ENCODE data around the gene HOMER2. TPM values are rescaled to one million over a fixed set of nuclear protein-coding genes. Genes with fewer than 3 reads are reported as not detected.

Gene HOMER2
- total RNA-seq, 1 experiment from 2014 or later, result 49.4 TPM

DNA sequence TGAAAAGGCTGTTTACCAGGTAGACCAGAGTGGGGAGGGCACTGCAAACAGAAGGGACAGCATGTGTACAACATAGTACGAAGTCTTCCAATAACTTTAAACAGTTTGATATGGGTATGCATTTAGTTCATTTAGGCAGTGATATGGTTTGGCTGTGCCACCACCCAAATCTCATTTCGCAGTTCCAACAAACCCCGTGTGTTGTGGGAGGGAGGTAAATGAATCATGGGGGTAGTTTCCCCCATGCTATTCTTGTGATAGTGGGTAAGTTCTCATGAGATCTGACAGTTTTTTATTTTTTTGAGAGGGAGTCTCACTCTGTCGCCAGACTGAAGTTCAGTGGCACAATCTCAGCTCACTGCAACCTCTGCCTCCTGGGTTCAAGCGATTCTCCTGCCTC is 25.9 kb upstream of the HOMER2 start:
- no TSS peak for BruUV-seq (replicated peaks)
- TF ChIP-seq, protein P1, sequence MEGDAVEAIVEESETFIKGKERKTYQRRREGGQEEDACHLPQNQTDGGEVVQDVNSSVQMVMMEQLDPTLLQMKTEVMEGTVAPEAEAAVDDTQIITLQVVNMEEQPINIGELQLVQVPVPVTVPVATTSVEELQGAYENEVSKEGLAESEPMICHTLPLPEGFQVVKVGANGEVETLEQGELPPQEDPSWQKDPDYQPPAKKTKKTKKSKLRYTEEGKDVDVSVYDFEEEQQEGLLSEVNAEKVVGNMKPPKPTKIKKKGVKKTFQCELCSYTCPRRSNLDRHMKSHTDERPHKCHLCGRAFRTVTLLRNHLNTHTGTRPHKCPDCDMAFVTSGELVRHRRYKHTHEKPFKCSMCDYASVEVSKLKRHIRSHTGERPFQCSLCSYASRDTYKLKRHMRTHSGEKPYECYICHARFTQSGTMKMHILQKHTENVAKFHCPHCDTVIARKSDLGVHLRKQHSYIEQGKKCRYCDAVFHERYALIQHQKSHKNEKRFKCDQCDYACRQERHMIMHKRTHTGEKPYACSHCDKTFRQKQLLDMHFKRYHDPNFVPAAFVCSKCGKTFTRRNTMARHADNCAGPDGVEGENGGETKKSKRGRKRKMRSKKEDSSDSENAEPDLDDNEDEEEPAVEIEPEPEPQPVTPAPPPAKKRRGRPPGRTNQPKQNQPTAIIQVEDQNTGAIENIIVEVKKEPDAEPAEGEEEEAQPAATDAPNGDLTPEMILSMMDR (IDR thresholded peaks at IDR 0.05; ENCODE audit: unreplicated experiment), result no peak
- Mint-ChIP-seq H3K4me1 (ENCODE audit: low read depth, unreplicated experiment) (no peaks in the 10 kb centered on the region), H3K27me3 (ENCODE audit: unreplicated experiment) (no peaks in the 10 kb centered on the region), H3K36me3 (ENCODE audit: insufficient read depth, unreplicated experiment) (no peaks in the 10 kb centered on the region), H3K27ac (ENCODE audit: unreplicated experiment) (no peak overlapping the region), H3K4me3 (ENCODE audit: low read depth, unreplicated experiment) (no peak overlapping the region), H3K9me3 (ENCODE audit: low read depth, unreplicated experiment) (no peaks in the 10 kb centered on the region)
- no peak for DNase-seq
- CTCF ChIA-PET, result no interaction called here
- intact Hi-C loops (cut with micrococcal nuclease; ENCODE audit: unreplicated experiment), result no loop called here

GRCh38 chr15:82977076-82977475 is 24.6 kb upstream of the HOMER2 start:
- H3K27ac Mint-ChIP-seq (ENCODE audit: unreplicated experiment), result no peak overlapping the region
- H3K27me3 Mint-ChIP-seq (ENCODE audit: unreplicated experiment), result no peaks in the 10 kb centered on the region
- TF ChIP-seq, protein P1 (IDR thresholded peaks at IDR 0.05; ENCODE audit: unreplicated experiment), result no peak
- H3K4me3 Mint-ChIP-seq (ENCODE audit: low read depth, unreplicated experiment), result no peak overlapping the region
- BruUV-seq (replicated peaks), result no TSS peak
- intact Hi-C loops (cut with micrococcal nuclease; ENCODE audit: unreplicated experiment), result no loop called here
- no peak for DNase-seq
- H3K36me3 Mint-ChIP-seq (ENCODE audit: insufficient read depth, unreplicated experiment), result no peaks in the 10 kb centered on the region
- CTCF ChIA-PET, result no interaction called here
- H3K9me3 Mint-ChIP-seq (ENCODE audit: low read depth, unreplicated experiment), result no peaks in the 10 kb centered on the region
- no peaks in the 10 kb centered on the region for H3K4me1 Mint-ChIP-seq (ENCODE audit: low read depth, unreplicated experiment)

GRCh38 chr15:82972990-82973389 is 20.5 kb upstream of the HOMER2 start:
- Mint-ChIP-seq H3K27ac (ENCODE audit: unreplicated experiment) (no peak overlapping the region), H3K9me3 (ENCODE audit: low read depth, unreplicated experiment) (no peaks in the 10 kb centered on the region), H3K36me3 (ENCODE audit: insufficient read depth, unreplicated experiment) (no peaks in the 10 kb centered on the region), H3K4me1 (ENCODE audit: low read depth, unreplicated experiment) (no peaks in the 10 kb centered on the region), H3K4me3 (ENCODE audit: low read depth, unreplicated experiment) (no peak overlapping the region), H3K27me3 (ENCODE audit: unreplicated experiment) (no peaks in the 10 kb centered on the region)
- DNase-seq, result no peak
- TF ChIP-seq, protein P1 (IDR thresholded peaks at IDR 0.05; ENCODE audit: unreplicated experiment), result no peak
- BruUV-seq (replicated peaks), result no TSS peak
- intact Hi-C loops (cut with micrococcal nuclease; ENCODE audit: unreplicated experiment), result no loop called here
- CTCF ChIA-PET, result interaction anchor here (1.7 kb wide), 1 partner anchor 140 kb away, joined by 5 read pairs; no protein-coding TSS in a partner anchor

- BruUV-seq (replicated peaks), result no TSS peak
- no peaks in the 10 kb centered on the region for H3K27me3 Mint-ChIP-seq (ENCODE audit: unreplicated experiment)
- TF ChIP-seq, protein P1 (IDR thresholded peaks at IDR 0.05; ENCODE audit: unreplicated experiment), result no peak
- H3K4me1 Mint-ChIP-seq (ENCODE audit: low read depth, unreplicated experiment), result no peaks in the 10 kb centered on the region
- no peak overlapping the region for H3K4me3 Mint-ChIP-seq (ENCODE audit: low read depth, unreplicated experiment)
- no peaks in the 10 kb centered on the region for H3K9me3 Mint-ChIP-seq (ENCODE audit: low read depth, unreplicated experiment)
- DNase-seq, result no peak
- intact Hi-C loops (cut with micrococcal nuclease; ENCODE audit: unreplicated experiment), result no loop called here
- no peaks in the 10 kb centered on the region for H3K36me3 Mint-ChIP-seq (ENCODE audit: insufficient read depth, unreplicated experiment)
- H3K27ac Mint-ChIP-seq (ENCODE audit: unreplicated experiment), result no peak overlapping the region
- CTCF ChIA-PET, result no interaction called here
These were observed 18.9 kb upstream of the HOMER2 start for GRCh38 chr15:82971218-82971984.

Data from Calu3 (cell line).